Measurements from ENCODE around the gene GSG1L2. TPM values are rescaled to one million over a fixed set of nuclear protein-coding genes. Genes with fewer than 3 reads are reported as not detected.

The GSG1L2 gene
- total and polyA plus RNA-seq, 2 experiments from 2014 or later, result not detected

Other genes starting within 250 kb of the GSG1L2 start
- 59.4 and 64.3 TPM in 2 replicates for gene STX8, start 246.3 kb downstream of the GSG1L2 start, total RNA-seq (2014; rRNA removed; shearing (Covaris generic))
- gene STX8, start 246.3 kb downstream of the GSG1L2 start, polyA plus RNA-seq (2016; fragmentation: Nextera tagmentation; extraction: Ambion mirVana), result 80.2 and 82.3 TPM in 2 replicates
- not detected in 2 replicates for gene CFAP52, start 245.4 kb downstream of the GSG1L2 start, total RNA-seq (2014; rRNA removed; shearing (Covaris generic))
- 0.54 TPM in 1 of 2 replicates, not detected in the other for gene CFAP52, start 245.4 kb downstream of the GSG1L2 start, polyA plus RNA-seq (2016; fragmentation: Nextera tagmentation; extraction: Ambion mirVana)
- 7.2 and 12.5 TPM in 2 replicates for gene USP43, start 176.6 kb downstream of the GSG1L2 start, total RNA-seq (2014; rRNA removed; shearing (Covaris generic))
- gene USP43, start 176.6 kb downstream of the GSG1L2 start, polyA plus RNA-seq (2016; fragmentation: Nextera tagmentation; extraction: Ambion mirVana), result 5.5 and 5.7 TPM in 2 replicates
- not detected in 2 replicates for gene DHRS7C, start 30.5 kb downstream of the GSG1L2 start, total RNA-seq (2014; rRNA removed; shearing (Covaris generic))
- not detected in 2 replicates for gene DHRS7C, start 30.5 kb downstream of the GSG1L2 start, polyA plus RNA-seq (2016; fragmentation: Nextera tagmentation; extraction: Ambion mirVana)
- not detected in 2 replicates for gene GLP2R, start 3.8 kb upstream of the GSG1L2 start, total RNA-seq (2014; rRNA removed; shearing (Covaris generic))
- gene GLP2R, start 3.8 kb upstream of the GSG1L2 start, polyA plus RNA-seq (2016; fragmentation: Nextera tagmentation; extraction: Ambion mirVana), result not detected in 2 replicates
- gene RCVRN, start 83.2 kb upstream of the GSG1L2 start, total RNA-seq (2014; rRNA removed; shearing (Covaris generic)), result not detected in 2 replicates
- not detected in 2 replicates for gene RCVRN, start 83.2 kb upstream of the GSG1L2 start, polyA plus RNA-seq (2016; fragmentation: Nextera tagmentation; extraction: Ambion mirVana)

Measured in GM23338 (cell line).